Skeletal muscle satellite cell (primary cell): Measurements from ENCODE around the gene UBTD1. TPM values are rescaled to one million over a fixed set of nuclear protein-coding genes. Genes with fewer than 3 reads are reported as not detected.

Source experiments
- H3K27me3 ChIP-seq: 2 replicates; pipeline ENCODE4 v1.7.0; 2013; ENCODE audit warnings: low read length; ENCODE audit not compliant: control insufficient read depth, insufficient read depth
- H3K36me3 ChIP-seq: 2 replicates; pipeline ENCODE4 v1.7.0; 2013; ENCODE audit warnings: mild to moderate bottlenecking, control low read depth, low read length; ENCODE audit not compliant: insufficient read depth
- H3K4me1 ChIP-seq: 2 replicates; pipeline ENCODE4 v1.7.0; 2013; ENCODE audit warnings: low read length; ENCODE audit not compliant: control insufficient read depth, insufficient read depth
- H3K4me2 ChIP-seq: 2 replicates; pipeline ENCODE4 v1.7.0; 2013; ENCODE audit warnings: mild to moderate bottlenecking, low read length
- H3K4me3 ChIP-seq: 2 replicates; pipeline ENCODE4 v1.7.0; 2013; ENCODE audit warnings: low read length
- H3K9ac ChIP-seq: 2 replicates; pipeline ENCODE4 v1.7.0; 2013; ENCODE audit warnings: mild to moderate bottlenecking, low read depth, low read length, moderate library complexity
- H3K9me3 ChIP-seq: replicated peaks from 2 replicates; pipeline ENCODE4 v1.7.0; 2013; ENCODE audit warnings: mild to moderate bottlenecking, control low read depth, low read length
- total RNA-seq: library from RNA; depleted of rRNA; stranded (reverse); fragments of >200 nt; gene quantifications from 2 replicates; pipeline ENCODE4 v1.2.3, GENCODE V29; 2012; rRNA removed

UBTD1 gene
- total RNA-seq: 20.0 and 23.2 TPM in 2 replicates

GRCh38 chr10:97498841-97499560 is at the start of gene UBTD1:
UBTD1 (plus strand) TSS chr10:97498924; CDS start chr10:97499204, 280 bp downstream.
- no peaks in the 10 kb centered on the region for H3K36me3 ChIP-seq
- peak within 1 kb of the TSS; percentile 92 for H3K9ac ChIP-seq
- H3K9me3 ChIP-seq: no peaks in the 10 kb centered on the region
- H3K27me3 ChIP-seq: no peaks in the 10 kb centered on the region
- peaks cover 24% of the 10 kb centered on the region for H3K4me1 ChIP-seq
- H3K4me3 ChIP-seq: peak within 1 kb of the TSS; percentile 92
- peak within 1 kb of the TSS; percentile 97 for H3K4me2 ChIP-seq

- no peak overlapping the region for H3K4me3 ChIP-seq
- no peak overlapping the region for H3K4me2 ChIP-seq
- H3K36me3 ChIP-seq: peaks cover 45% of the 10 kb centered on the region
- peaks cover 14% of the 10 kb centered on the region for H3K4me1 ChIP-seq
- H3K27me3 ChIP-seq: no peaks in the 10 kb centered on the region
- no peak overlapping the region for H3K9ac ChIP-seq
- no peaks in the 10 kb centered on the region for H3K9me3 ChIP-seq
Measured at GRCh38 chr10:97450828-97451227, 47.9 kb upstream of the UBTD1 start.

- no peak overlapping the region for H3K4me3 ChIP-seq
- H3K27me3 ChIP-seq: no peaks in the 10 kb centered on the region
- H3K4me2 ChIP-seq: no peak overlapping the region
- peaks cover 14% of the 10 kb centered on the region for H3K4me1 ChIP-seq
- no peak overlapping the region for H3K9ac ChIP-seq
- no peaks in the 10 kb centered on the region for H3K9me3 ChIP-seq
- H3K36me3 ChIP-seq: peaks cover 53% of the 10 kb centered on the region
Measured at GRCh38 chr10:97451605-97452004, 47.1 kb upstream of the UBTD1 start.

- no peak overlapping the region for H3K9ac ChIP-seq
- no peaks in the 10 kb centered on the region for H3K27me3 ChIP-seq
- H3K4me2 ChIP-seq: no peak overlapping the region
- peaks cover 8% of the 10 kb centered on the region for H3K4me1 ChIP-seq
- H3K4me3 ChIP-seq: no peak overlapping the region
- peaks cover 60% of the 10 kb centered on the region for H3K36me3 ChIP-seq
- no peaks in the 10 kb centered on the region for H3K9me3 ChIP-seq
Measured at GRCh38 chr10:97452352-97452751, 46.4 kb upstream of the UBTD1 start.

GRCh38 chr10:97454330-97455036 is 44.2 kb upstream of the UBTD1 start:
- Histone ChIP-seq H3K9me3 (no peaks in the 10 kb centered on the region), H3K9ac (no peak overlapping the region), H3K36me3 (peaks cover 79% of the 10 kb centered on the region), H3K4me1 (no peaks in the 10 kb centered on the region), H3K4me3 (no peak overlapping the region), H3K4me2 (no peak overlapping the region), H3K27me3 (no peaks in the 10 kb centered on the region)

- Histone ChIP-seq H3K9ac (no peak overlapping the region), H3K4me3 (no peak overlapping the region), H3K27me3 (no peaks in the 10 kb centered on the region), H3K4me1 (no peaks in the 10 kb centered on the region), H3K4me2 (no peak overlapping the region), H3K36me3 (peaks cover 92% of the 10 kb centered on the region), H3K9me3 (no peaks in the 10 kb centered on the region)
Measured at GRCh38 chr10:97456034-97456685, 42.6 kb upstream of the UBTD1 start.

GRCh38 chr10:97456686-97457065 is 42.0 kb upstream of the UBTD1 start:
- Histone ChIP-seq H3K9me3 (no peaks in the 10 kb centered on the region), H3K9ac (no peak overlapping the region), H3K4me3 (no peak overlapping the region), H3K4me1 (no peaks in the 10 kb centered on the region), H3K4me2 (no peak overlapping the region), H3K36me3 (peaks cover 93% of the 10 kb centered on the region), H3K27me3 (no peaks in the 10 kb centered on the region)

- Histone ChIP-seq H3K27me3 (no peaks in the 10 kb centered on the region), H3K4me3 (no peak overlapping the region), H3K4me2 (no peak overlapping the region), H3K9ac (no peak overlapping the region), H3K9me3 (no peaks in the 10 kb centered on the region), H3K4me1 (peaks cover 5% of the 10 kb centered on the region), H3K36me3 (peaks cover 90% of the 10 kb centered on the region)
Measured at GRCh38 chr10:97459111-97459510, 39.6 kb upstream of the UBTD1 start.

GRCh38 chr10:97459933-97460332 is 38.8 kb upstream of the UBTD1 start:
- Histone ChIP-seq H3K9me3 (no peaks in the 10 kb centered on the region), H3K4me2 (no peak overlapping the region), H3K4me3 (no peak overlapping the region), H3K4me1 (peaks cover 5% of the 10 kb centered on the region), H3K9ac (no peak overlapping the region), H3K27me3 (no peaks in the 10 kb centered on the region), H3K36me3 (peaks cover 87% of the 10 kb centered on the region)

GRCh38 chr10:97462309-97462708 is 36.4 kb upstream of the UBTD1 start:
- Histone ChIP-seq H3K9ac (no peak overlapping the region), H3K9me3 (no peaks in the 10 kb centered on the region), H3K4me2 (no peak overlapping the region), H3K4me3 (no peak overlapping the region), H3K36me3 (peaks cover 82% of the 10 kb centered on the region), H3K4me1 (peaks cover 5% of the 10 kb centered on the region), H3K27me3 (no peaks in the 10 kb centered on the region)

- H3K27me3 ChIP-seq: no peaks in the 10 kb centered on the region
- no peak overlapping the region for H3K4me2 ChIP-seq
- no peaks in the 10 kb centered on the region for H3K9me3 ChIP-seq
- peaks cover 84% of the 10 kb centered on the region for H3K36me3 ChIP-seq
- no peak overlapping the region for H3K4me3 ChIP-seq
- H3K4me1 ChIP-seq: peaks cover 5% of the 10 kb centered on the region
- no peak overlapping the region for H3K9ac ChIP-seq
Measured at GRCh38 chr10:97463363-97464132, 35.2 kb upstream of the UBTD1 start.
